ENCODE data around the gene CRADD.
"Not testable (repeated sequence)": the region's sequence is repeated elsewhere in the genome, so short reads cannot be mapped to it uniquely, and the experiment has no call there.

The CRADD gene

GRCh38 chr12:93677195-93678064, at the start of gene CRADD:
TSS of gene CRADD (plus strand) at chr12:93677375.
- DNase-seq (ENCODE audit: low read depth, low spot score) = peak; percentile 97

- no peak for DNase-seq (ENCODE audit: low read depth, low spot score)
These were observed 44.8 kb upstream of the CRADD start for GRCh38 chr12:93632383-93632782.

- DNase-seq (ENCODE audit: low read depth, low spot score) = no peak
These were observed 42.8 kb upstream of the CRADD start for GRCh38 chr12:93634416-93634815.

GRCh38 chr12:93636708-93637107, 40.5 kb upstream of the CRADD start:
- DNase-seq (ENCODE audit: low read depth, low spot score) = no peak

- no peak for DNase-seq (ENCODE audit: low read depth, low spot score)
These were observed 39.1 kb upstream of the CRADD start for GRCh38 chr12:93638095-93638494.

GRCh38 chr12:93638954-93639353, 38.2 kb upstream of the CRADD start:
- no peak for DNase-seq (ENCODE audit: low read depth, low spot score)

- DNase-seq (ENCODE audit: low read depth, low spot score) = no peak
These were observed 37.8 kb upstream of the CRADD start for GRCh38 chr12:93639406-93639805.

- DNase-seq (ENCODE audit: low read depth, low spot score) = not testable (repeated sequence)
These were observed 35.8 kb upstream of the CRADD start for GRCh38 chr12:93641380-93641779.

- DNase-seq (ENCODE audit: low read depth, low spot score) = no peak
These were observed 34.4 kb upstream of the CRADD start for GRCh38 chr12:93642751-93643150.

- DNase-seq (ENCODE audit: low read depth, low spot score) = no peak
These were observed 31.5 kb upstream of the CRADD start for GRCh38 chr12:93645702-93646101.

- no peak for DNase-seq (ENCODE audit: low read depth, low spot score)
These were observed 26.5 kb upstream of the CRADD start for GRCh38 chr12:93650626-93651025.

- DNase-seq (ENCODE audit: low read depth, low spot score) = no peak
These were observed 24.1 kb upstream of the CRADD start for GRCh38 chr12:93653079-93653478.

- no peak for DNase-seq (ENCODE audit: low read depth, low spot score)
These were observed 23.5 kb upstream of the CRADD start for GRCh38 chr12:93653712-93654111.

- no peak for DNase-seq (ENCODE audit: low read depth, low spot score)
These were observed 22.8 kb upstream of the CRADD start for GRCh38 chr12:93654421-93654820.

- no peak for DNase-seq (ENCODE audit: low read depth, low spot score)
These were observed 20.1 kb upstream of the CRADD start for GRCh38 chr12:93657071-93657470.

GRCh38 chr12:93661021-93661420, 16.2 kb upstream of the CRADD start:
- DNase-seq (ENCODE audit: low read depth, low spot score) = no peak

GRCh38 chr12:93663006-93663728, 14.0 kb upstream of the CRADD start:
- DNase-seq (ENCODE audit: low read depth, low spot score) = no peak

- no peak for DNase-seq (ENCODE audit: low read depth, low spot score)
These were observed 13.5 kb upstream of the CRADD start for GRCh38 chr12:93663729-93664084.

GRCh38 chr12:93664573-93665138, 12.5 kb upstream of the CRADD start:
- DNase-seq (ENCODE audit: low read depth, low spot score) = no peak

- DNase-seq (ENCODE audit: low read depth, low spot score) = no peak
These were observed 9.5 kb upstream of the CRADD start for GRCh38 chr12:93667672-93668071.

GRCh38 chr12:93668919-93669418, 8.2 kb upstream of the CRADD start:
- DNase-seq (ENCODE audit: low read depth, low spot score) = no peak

- DNase-seq (ENCODE audit: low read depth, low spot score) = no peak
These were observed 7.7 kb upstream of the CRADD start for GRCh38 chr12:93669452-93669851.

Measured in iPS DF 19.7 (cell line).